Naive thymus-derived CD4-positive, alpha-beta T cell (primary cell): ENCODE results near the gene TYW1. TPM values are rescaled to one million over a fixed set of nuclear protein-coding genes. Genes with fewer than 3 reads are reported as not detected.
"Not testable (repeated sequence)": the region's sequence is repeated elsewhere in the genome, so short reads cannot be mapped to it uniquely, and the experiment has no call there.

Source experiments
- ATAC-seq: fragments of 150-1000 bp; cut with Tn5 transposase; 2 replicates; pipeline ENCODE4 v1.10.0; 2021; ENCODE audit warnings: mild to moderate bottlenecking, moderate library complexity
- CTCF ChIA-PET: fragments of 350-600 bp; sonication (Branson Sonifier 250); formaldehyde crosslinking; loops from one replicate; lab custom pipeline; 2021; ENCODE audit warnings: antibody characterized with exemption; lab: Charles Lee
- POLR2A ChIA-PET: fragments of 350-600 bp; sonication (Branson Sonifier 250); formaldehyde crosslinking; loops from one replicate; lab custom pipeline; 2021; ENCODE audit warnings: antibody characterized with exemption, inconsistent platforms; lab: Charles Lee
- DNase-seq, 9 donors: peaks; one replicate each; pipeline versions ENCODE4 v3.0.0 to v3.0.0-alpha.2; 2020 to 2022; ENCODE audit warnings: mixed read lengths in 1 of 9
- H3K27ac ChIP-seq: one replicate; pipeline ENCODE4 v1.7.0; 2013; ENCODE audit warnings: mild to moderate bottlenecking, low read depth, low read length, moderate library complexity
- H3K27me3 ChIP-seq, 2 donors: one replicate each; pipeline ENCODE4 v1.7.0; 2013; ENCODE audit warnings: low read length in 2 of 2, mild to moderate bottlenecking in 2 of 2, moderate library complexity in 2 of 2; ENCODE audit not compliant: control insufficient read depth in 2 of 2, insufficient read depth in 2 of 2
- H3K36me3 ChIP-seq, 3 experiments: 1 replicate in 2 of 3; 2 replicates in 1 of 3; pipeline ENCODE4 v1.7.0; 2013; ENCODE audit warnings: low read length in 3 of 3, mild to moderate bottlenecking in 3 of 3, moderate library complexity in 1 of 3; ENCODE audit not compliant: insufficient read depth in 3 of 3, control insufficient read depth in 2 of 3
- H3K4me1 ChIP-seq, 2 donors: one replicate each; pipeline ENCODE4 v1.7.0; 2013; ENCODE audit warnings: low read length in 2 of 2, mild to moderate bottlenecking in 2 of 2, moderate library complexity in 1 of 2; ENCODE audit not compliant: control insufficient read depth in 2 of 2, insufficient read depth in 2 of 2
- H3K4me3 ChIP-seq: 2 replicates; pipeline ENCODE4 v1.7.0; 2013; ENCODE audit warnings: mild to moderate bottlenecking, low read length
- H3K9me3 ChIP-seq, 3 experiments: 1 replicate in 2 of 3; 2 replicates in 1 of 3; pipeline ENCODE4 v1.7.0; 2013; ENCODE audit warnings: low read length in 3 of 3; ENCODE audit not compliant: control insufficient read depth in 2 of 3
- H3K27ac Mint-ChIP-seq, 9 donors: one replicate each; pipeline ENCODE4 v1.8.0; 2020 to 2022; ENCODE audit warnings: mixed read lengths in 9 of 9, mild to moderate bottlenecking in 8 of 9, moderate library complexity in 5 of 9, inconsistent platforms in 2 of 9
- H3K27me3 Mint-ChIP-seq, 5 donors: one replicate each; pipeline ENCODE4 v1.8.0; 2021 to 2022; ENCODE audit warnings: mixed read lengths in 5 of 5, mild to moderate bottlenecking in 1 of 5
- H3K36me3 Mint-ChIP-seq, 5 donors: one replicate each; pipeline ENCODE4 v1.8.0; 2020 to 2022; ENCODE audit warnings: mixed read lengths in 5 of 5, mild to moderate bottlenecking in 3 of 5, inconsistent platforms in 1 of 5
- H3K4me1 Mint-ChIP-seq, 7 donors: one replicate each; pipeline ENCODE4 v1.8.0; 2020 to 2022; ENCODE audit warnings: mixed read lengths in 7 of 7, mild to moderate bottlenecking in 3 of 7, inconsistent platforms in 1 of 7
- H3K4me3 Mint-ChIP-seq, 10 donors: one replicate each; pipeline ENCODE4 v1.8.0; 2020 to 2022; ENCODE audit warnings: mild to moderate bottlenecking in 10 of 10, mixed read lengths in 10 of 10, moderate library complexity in 6 of 10, inconsistent platforms in 2 of 10
- H3K9me3 Mint-ChIP-seq, 11 donors: one replicate each; pipeline ENCODE4 v1.8.0; 2020 to 2022; ENCODE audit warnings: mixed read lengths in 11 of 11, mild to moderate bottlenecking in 4 of 11, inconsistent platforms in 1 of 11, moderate library complexity in 1 of 11
- intact Hi-C, 2 donors: fragments of 100-400 bp; cut with micrococcal nuclease; formaldehyde crosslinking; loops; one replicate each; pipeline ENCODE4 v1.15.1; 2023
- polyA plus RNA-seq, 2 donors: library from polyadenylated mRNA; unstranded; fragments of 300-500 nt; fragmentation: Illumina TruSeq; gene quantifications; one replicate each; pipeline ENCODE4 v1.2.3, GENCODE V29; 2021
- total RNA-seq, 6 experiments: library from RNA in 5 of 6; stranded (reverse) in 5 of 6; gene quantifications; 1 replicate in 5 of 6; 2 replicates in 1 of 6; pipeline ENCODE4 v1.2.3 and lab custom pipeline; 2021 to 2026

Gene TYW1
- total and polyA plus RNA-seq, 7 experiments from 2014 or later = 20.2 to 29.4 (median 25.0) TPM

DNA sequence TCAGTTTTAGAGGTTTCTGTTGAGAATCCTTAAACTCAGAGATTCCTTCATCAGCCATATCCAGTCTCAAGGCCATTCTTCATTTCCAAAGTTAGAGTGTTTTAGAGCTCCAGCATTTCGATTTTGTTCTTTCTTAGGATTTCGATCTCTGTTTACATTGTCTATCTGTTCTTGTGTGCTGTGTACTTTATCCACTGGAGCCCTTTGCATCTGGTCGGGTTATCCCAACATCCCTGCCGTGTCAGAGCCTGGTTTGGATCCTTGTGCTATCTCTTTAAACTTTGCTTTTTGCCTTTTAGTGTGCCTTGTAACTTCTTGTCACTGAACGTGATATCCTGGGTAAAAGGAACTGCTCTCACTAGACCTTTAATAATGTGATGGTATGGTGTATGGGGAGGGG lies 131.6 kb downstream of the TYW1 start:
- Mint-ChIP-seq H3K36me3 (peaks cover 0 to 37% (median 13%) of the 10 kb centered on the region in 5 donors), H3K4me1 (peaks cover 18 to 51% (median 37%) of the 10 kb centered on the region in 7 donors), H3K27ac (peak overlapping the region; percentile 7 to 99 (median 96)), H3K4me3 (peak overlapping the region in 9 of 10 donors; percentile 30 to 86 (median 81))
- H3K36me3 ChIP-seq, POLR2A ChIA-PET, H3K27me3 ChIP-seq, CTCF ChIA-PET, DNase-seq, H3K9me3 Mint-ChIP-seq, H3K9me3 ChIP-seq, H3K27me3 Mint-ChIP-seq, H3K4me3 ChIP-seq, ATAC-seq: not testable (repeated sequence)
- peak overlapping the region; percentile 72 for H3K27ac ChIP-seq
- intact Hi-C loops = loop anchor here in 1 of 2 donors (5.0 to 10.0 kb wide), 2 partner anchors 34 to 177 kb away; no protein-coding TSS in a partner anchor
- peaks cover 9 to 13% of the 10 kb centered on the region in 2 donors for H3K4me1 ChIP-seq

DNA sequence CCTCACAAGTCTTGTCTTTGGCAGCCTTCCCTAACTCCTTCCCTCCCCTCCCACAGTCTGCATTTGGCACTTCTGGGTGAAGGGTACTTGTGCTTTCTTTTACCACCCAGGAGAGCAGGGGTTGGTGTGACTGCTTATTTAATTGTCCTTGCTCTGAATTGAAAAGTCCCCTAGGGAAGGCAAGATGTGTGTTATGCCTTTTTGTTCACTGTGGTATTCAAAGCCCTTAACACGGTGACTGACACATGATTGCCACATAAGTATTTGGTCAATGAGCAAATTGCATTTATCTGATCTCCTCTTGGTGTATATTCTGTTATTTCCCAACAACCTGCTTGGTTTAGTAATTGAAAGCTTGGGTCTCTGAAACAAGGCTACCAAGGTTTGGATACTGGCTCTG lies 134.1 kb downstream of the TYW1 start:
- H3K9me3 ChIP-seq, DNase-seq, H3K27me3 Mint-ChIP-seq, ATAC-seq, H3K36me3 ChIP-seq, H3K9me3 Mint-ChIP-seq, H3K27me3 ChIP-seq, POLR2A ChIA-PET, intact Hi-C loops, H3K4me3 ChIP-seq, CTCF ChIA-PET, H3K27ac ChIP-seq: not testable (repeated sequence)
- peaks cover 18 to 51% (median 37%) of the 10 kb centered on the region in 7 donors for H3K4me1 Mint-ChIP-seq
- peaks cover 9 to 13% of the 10 kb centered on the region in 2 donors for H3K4me1 ChIP-seq
- H3K4me3 Mint-ChIP-seq = peak overlapping the region in 6 of 10 donors; percentile 4 to 36 (median 16)
- peaks cover 0 to 24% (median 9%) of the 10 kb centered on the region in 5 donors for H3K36me3 Mint-ChIP-seq
- H3K27ac Mint-ChIP-seq = peak overlapping the region in 6 of 9 donors; percentile 21 to 58 (median 42)

DNA sequence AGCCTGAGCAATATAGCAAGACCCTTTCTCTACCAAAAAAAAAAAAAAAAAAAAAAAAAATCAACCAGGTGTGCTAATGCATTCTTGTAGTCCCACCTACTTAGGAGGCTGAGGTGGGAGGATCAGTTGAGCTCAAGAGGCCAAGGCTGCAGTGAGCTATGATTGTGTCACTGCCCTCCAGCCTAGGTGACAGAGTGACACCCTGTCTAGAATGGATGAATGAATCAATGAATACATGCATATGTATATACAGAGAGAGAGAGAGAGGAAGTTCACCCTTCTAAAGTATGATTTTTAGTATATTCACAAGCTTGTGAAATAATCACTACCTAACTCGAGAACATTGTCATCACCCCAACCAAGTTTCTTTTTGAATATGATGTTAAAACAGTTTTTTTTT lies 138.3 kb downstream of the TYW1 start:
- H3K9me3 ChIP-seq, H3K4me3 Mint-ChIP-seq, H3K27me3 Mint-ChIP-seq, POLR2A ChIA-PET, DNase-seq, H3K4me3 ChIP-seq, H3K27ac Mint-ChIP-seq, H3K27ac ChIP-seq, intact Hi-C loops, H3K9me3 Mint-ChIP-seq, H3K27me3 ChIP-seq, H3K36me3 ChIP-seq, H3K4me1 ChIP-seq, ATAC-seq: not testable (repeated sequence)
- CTCF ChIA-PET = interaction anchor here (0.6 kb wide), 1 partner anchor 23 kb away, joined by 4 read pairs; no protein-coding TSS in a partner anchor
- peaks cover 0 to 29% (median 5%) of the 10 kb centered on the region in 5 donors for H3K36me3 Mint-ChIP-seq
- H3K4me1 Mint-ChIP-seq = peaks cover 0 to 17% (median 9%) of the 10 kb centered on the region in 7 donors

GRCh38 chr7:67135617-67136486 lies 139.2 kb downstream of the TYW1 start:
- H3K27ac ChIP-seq, DNase-seq, H3K9me3 ChIP-seq, POLR2A ChIA-PET, ATAC-seq, H3K9me3 Mint-ChIP-seq, H3K4me3 Mint-ChIP-seq, intact Hi-C loops, H3K36me3 ChIP-seq, H3K27me3 ChIP-seq, H3K27me3 Mint-ChIP-seq, CTCF ChIA-PET, H3K4me1 ChIP-seq, H3K27ac Mint-ChIP-seq, H3K4me3 ChIP-seq: not testable (repeated sequence)
- Mint-ChIP-seq H3K36me3 (peaks cover 0 to 29% (median 5%) of the 10 kb centered on the region in 5 donors), H3K4me1 (peaks cover 0 to 14% (median 2%) of the 10 kb centered on the region in 7 donors)

DNA sequence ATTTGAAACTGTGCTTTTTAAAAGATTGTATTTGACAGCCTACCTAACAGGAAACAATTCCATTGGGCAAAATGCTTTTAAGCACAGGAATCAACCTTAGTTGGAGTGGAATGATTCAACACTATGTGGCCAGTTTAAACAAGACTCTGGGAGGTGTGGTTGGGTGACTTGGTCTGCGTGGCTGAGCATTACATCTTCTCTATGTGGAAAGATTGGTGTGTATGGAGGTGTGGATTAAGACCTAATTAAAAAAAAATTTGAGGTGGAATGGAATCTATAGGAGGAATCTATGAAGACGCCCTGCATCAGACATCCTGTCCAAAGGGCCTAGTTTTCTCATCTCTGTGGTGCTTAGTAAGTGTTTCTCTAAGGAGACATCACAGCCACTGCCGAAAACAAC lies 140.9 kb downstream of the TYW1 start:
- H3K27me3 ChIP-seq, CTCF ChIA-PET, H3K4me1 ChIP-seq, POLR2A ChIA-PET, H3K36me3 ChIP-seq, intact Hi-C loops, H3K27ac ChIP-seq, H3K9me3 ChIP-seq, ATAC-seq, H3K9me3 Mint-ChIP-seq, DNase-seq, H3K27me3 Mint-ChIP-seq, H3K4me3 ChIP-seq, H3K4me3 Mint-ChIP-seq: not testable (repeated sequence)
- peak overlapping the region in 2 of 9 donors; percentile 59 to 68 for H3K27ac Mint-ChIP-seq
- H3K36me3 Mint-ChIP-seq = peaks cover 0 to 25% (median 5%) of the 10 kb centered on the region in 5 donors
- peaks cover 0 to 13% (median 2%) of the 10 kb centered on the region in 7 donors for H3K4me1 Mint-ChIP-seq

DNA sequence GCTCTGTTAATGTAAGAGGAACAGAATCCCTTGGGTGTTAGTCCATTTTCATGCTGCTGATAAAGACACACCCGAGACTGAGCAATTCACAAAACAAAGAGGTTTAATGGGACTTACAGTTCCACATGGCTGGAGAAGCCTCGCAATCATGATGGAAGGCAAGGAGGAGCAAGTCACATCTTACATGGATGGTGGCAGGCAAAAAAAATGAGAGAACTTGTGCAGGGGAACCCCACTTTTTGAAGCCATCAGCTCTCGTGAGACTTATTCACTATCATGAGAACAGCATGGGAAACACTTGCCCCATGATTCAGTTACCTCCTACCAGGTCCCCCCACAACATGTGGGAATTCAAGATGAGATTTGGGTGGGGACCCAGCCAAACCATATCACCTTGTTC lies 143.2 kb downstream of the TYW1 start:
- H3K9me3 Mint-ChIP-seq, H3K27me3 Mint-ChIP-seq, ATAC-seq, H3K27me3 ChIP-seq, H3K4me1 ChIP-seq, H3K27ac ChIP-seq, H3K4me3 ChIP-seq, H3K9me3 ChIP-seq, POLR2A ChIA-PET, CTCF ChIA-PET, H3K36me3 ChIP-seq, H3K4me3 Mint-ChIP-seq, intact Hi-C loops, DNase-seq, H3K27ac Mint-ChIP-seq: not testable (repeated sequence)
- Mint-ChIP-seq H3K4me1 (peaks cover 0 to 14% (median 4%) of the 10 kb centered on the region in 7 donors), H3K36me3 (peaks cover 0 to 23% (median 8%) of the 10 kb centered on the region in 5 donors)
